HG03064 (cell line): ENCODE results near the gene GOLGA6L7.
"Not testable (repeated sequence)": the region's sequence is repeated elsewhere in the genome, so short reads cannot be mapped to it uniquely, and the experiment has no call there.

Experiments
- ATAC-seq: cut with Tn5 transposase; IDR thresholded peaks from one replicate; pipeline ENCODE4 v1.9.1; 2021; ENCODE audit warnings: low read depth; ENCODE audit not compliant: unreplicated experiment

Gene GOLGA6L7

GRCh38 chr15:28884151-28884940 is 35.9 kb upstream of the GOLGA6L7 start:
- ATAC-seq: no peak

- no peak for ATAC-seq
These were observed 33.2 kb upstream of the GOLGA6L7 start for GRCh38 chr15:28881600-28881999.

GRCh38 chr15:28881170-28881569 is 32.7 kb upstream of the GOLGA6L7 start:
- ATAC-seq: no peak

- ATAC-seq: no peak
These were observed 32.2 kb upstream of the GOLGA6L7 start for GRCh38 chr15:28880680-28881079.

- ATAC-seq: no peak
These were observed 31.1 kb upstream of the GOLGA6L7 start for GRCh38 chr15:28879551-28879950.

GRCh38 chr15:28878209-28878608 is 29.8 kb upstream of the GOLGA6L7 start:
- ATAC-seq: no peak

GRCh38 chr15:28876845-28877185 is 28.4 kb upstream of the GOLGA6L7 start:
- ATAC-seq: no peak

- ATAC-seq: no peak
These were observed 27.8 kb upstream of the GOLGA6L7 start for GRCh38 chr15:28876131-28876844.

- no peak for ATAC-seq
These were observed 27.1 kb upstream of the GOLGA6L7 start for GRCh38 chr15:28875461-28876000.

GRCh38 chr15:28873585-28874190 is 25.2 kb upstream of the GOLGA6L7 start:
- no peak for ATAC-seq

GRCh38 chr15:28873006-28873405 is 24.6 kb upstream of the GOLGA6L7 start:
- no peak for ATAC-seq

GRCh38 chr15:28871168-28871567 is 22.7 kb upstream of the GOLGA6L7 start:
- no peak for ATAC-seq

- ATAC-seq: no peak
These were observed 20.4 kb upstream of the GOLGA6L7 start for GRCh38 chr15:28868744-28869345.

- not testable (repeated sequence) for ATAC-seq
These were observed 13.3 kb upstream of the GOLGA6L7 start for GRCh38 chr15:28861589-28862293.

- ATAC-seq: no peak
These were observed 12.6 kb upstream of the GOLGA6L7 start for GRCh38 chr15:28861031-28861534.

- ATAC-seq: not testable (repeated sequence)
These were observed 6.1 kb upstream of the GOLGA6L7 start for GRCh38 chr15:28854578-28854977.

GRCh38 chr15:28853654-28854053 is 5.2 kb upstream of the GOLGA6L7 start:
- not testable (repeated sequence) for ATAC-seq

GRCh38 chr15:28849766-28850165 is 1.3 kb upstream of the GOLGA6L7 start:
- not testable (repeated sequence) for ATAC-seq

GRCh38 chr15:28849271-28849670 is 827 bp upstream of the GOLGA6L7 start:
- not testable (repeated sequence) for ATAC-seq

- ATAC-seq: not testable (repeated sequence)
These were observed 485 bp downstream of the GOLGA6L7 start for GRCh38 chr15:28847959-28848358.
